Small intestine (tissue), 7 donors: ENCODE measurements around the gene SORT1. TPM values are rescaled to one million over a fixed set of nuclear protein-coding genes. Genes with fewer than 3 reads are reported as not detected.

Experiments
- DNase-seq, 2 donors: peaks; one replicate each; pipeline versions ENCODE4 v3.0.0 to v3.0.0-alpha.2; 2013
- FAIRE-seq: peaks from 2 replicates; lab custom pipeline; 2012; peaks lifted over from hg19 to GRCh38; lab: Jason Lieb, UNC
- H3K27ac ChIP-seq, 3 donors: one replicate each; pipeline ENCODE4 v1.5.1; 2013; ENCODE audit warnings: low read length in 2 of 3, mild to moderate bottlenecking in 2 of 3, control low read depth in 1 of 3, inconsistent platforms in 1 of 3, low read depth in 1 of 3, moderate library complexity in 1 of 3
- H3K27me3 ChIP-seq, 3 donors: one replicate each; pipeline ENCODE4 v1.6.1; 2013; ENCODE audit warnings: low read length in 3 of 3, inconsistent platforms in 1 of 3; ENCODE audit not compliant: control insufficient read depth in 3 of 3, insufficient read depth in 3 of 3
- H3K36me3 ChIP-seq, 3 donors: one replicate each; pipeline ENCODE4 v1.6.1; 2013; ENCODE audit warnings: low read length in 3 of 3, inconsistent platforms in 1 of 3, low read depth in 1 of 3, mild to moderate bottlenecking in 1 of 3, moderate library complexity in 1 of 3; ENCODE audit not compliant: control insufficient read depth in 3 of 3, insufficient read depth in 2 of 3
- H3K4me1 ChIP-seq, 3 donors: one replicate each; pipeline ENCODE4 v1.6.1; 2013; ENCODE audit warnings: low read length in 2 of 3, inconsistent platforms in 1 of 3, low read depth in 1 of 3, mild to moderate bottlenecking in 1 of 3, moderate library complexity in 1 of 3; ENCODE audit not compliant: control insufficient read depth in 3 of 3, insufficient read depth in 2 of 3
- H3K4me3 ChIP-seq, 3 donors: one replicate each; pipeline ENCODE4 v1.5.1; 2013; ENCODE audit warnings: low read length in 3 of 3, control low read depth in 1 of 3, inconsistent platforms in 1 of 3, low read depth in 1 of 3, mild to moderate bottlenecking in 1 of 3, moderate library complexity in 1 of 3
- H3K9me3 ChIP-seq, 2 donors: one replicate each; pipeline ENCODE4 v1.6.1; 2013; ENCODE audit warnings: low read depth in 1 of 2, low read length in 1 of 2; ENCODE audit not compliant: control insufficient read depth in 2 of 2, insufficient read depth in 1 of 2
- WGBS, 3 donors: extraction: QIAGEN DNeasy Blood & Tissue Kit; methylation state at CpG; one replicate each; pipeline ENCODE4 v1.1.7; 2013; 5-methylcytosine and 5-hydroxymethylcytosine counted together
- polyA plus RNA-seq, 4 donors: library from polyadenylated mRNA; stranded (reverse) in 3 of 4; unstranded in 1 of 4; fragments of 200-250 nt in 3 of 4; fragments of 120-200 nt in 1 of 4; gene quantifications; one replicate each; pipeline versions ENCODE4 v1.2.1 to v1.2.3, GENCODE V29; 2013
- donor health status: healthy with polysubstance abuse.
- donor health status: control.
- donor health status: control.
- donor health status: Bipolar disorder and iron deficiency.
- donor health status: healthy.

Gene SORT1
- polyA plus RNA-seq, 4 donors, result 7.0 to 51.5 (median 23.6) TPM

GRCh38 chr1:109389638-109390341 is 7.9 kb downstream of the SORT1 start:
- H3K4me1 ChIP-seq, result peaks cover 5 to 26% (median 9%) of the 10 kb centered on the region in 3 donors
- peaks cover 0 to under 1% of the 10 kb centered on the region in 2 donors for H3K9me3 ChIP-seq
- DNase-seq (no peak), FAIRE-seq (no peak)
- peak overlapping the region in 1 of 3 donors; percentile 16 for H3K27ac ChIP-seq
- no peaks in the 10 kb centered on the region for H3K27me3 ChIP-seq
- peaks cover 0 to 4% (median 0%) of the 10 kb centered on the region in 3 donors for H3K36me3 ChIP-seq
- WGBS, 3 donors, result 76 to 83% (median 77%) methylated on average over 5 of the region's 5 CpGs
- no peak overlapping the region for H3K4me3 ChIP-seq

GRCh38 chr1:109388884-109389637 is 8.7 kb downstream of the SORT1 start:
- WGBS, 3 donors, result 72 to 79% (median 76%) methylated on average over 7 of the region's 7 CpGs
- Histone ChIP-seq H3K4me1 (peaks cover 2 to 21% (median 9%) of the 10 kb centered on the region in 3 donors), H3K36me3 (peaks cover 0 to 4% (median 0%) of the 10 kb centered on the region in 3 donors), H3K9me3 (peaks cover 0 to 3% of the 10 kb centered on the region in 2 donors), H3K27me3 (no peaks in the 10 kb centered on the region), H3K4me3 (no peak overlapping the region), H3K27ac (peak overlapping the region in 1 of 3 donors; percentile 9)
- no peak for DNase-seq
- FAIRE-seq, result no peak

- no peak for DNase-seq
- Histone ChIP-seq H3K9me3 (peaks cover 0 to 3% of the 10 kb centered on the region in 2 donors), H3K4me3 (no peak overlapping the region), H3K27ac (no peak overlapping the region), H3K27me3 (no peaks in the 10 kb centered on the region), H3K36me3 (peaks cover 0 to 4% (median 0%) of the 10 kb centered on the region in 3 donors), H3K4me1 (peaks cover 2 to 14% (median 6%) of the 10 kb centered on the region in 3 donors)
- FAIRE-seq, result no peak
- 96 to 98% (median 98%) methylated on average over 5 of the region's 5 CpGs for WGBS, 3 donors
Observed at GRCh38 chr1:109388208-109388711, 9.5 kb downstream of the SORT1 start.

GRCh38 chr1:109386054-109386717 is 11.5 kb downstream of the SORT1 start:
- DNase-seq (no peak), FAIRE-seq (no peak)
- H3K9me3 ChIP-seq, result peaks cover 0 to 3% of the 10 kb centered on the region in 2 donors
- no peak overlapping the region for H3K27ac ChIP-seq
- H3K4me3 ChIP-seq, result no peak overlapping the region
- H3K27me3 ChIP-seq, result no peaks in the 10 kb centered on the region
- WGBS, 3 donors, result 87 to 92% (median 91%) methylated on average over 2 of the region's 2 CpGs
- peaks cover 0 to 4% (median 0%) of the 10 kb centered on the region in 3 donors for H3K36me3 ChIP-seq
- H3K4me1 ChIP-seq, result peaks cover 0 to 3% (median 0%) of the 10 kb centered on the region in 3 donors

- H3K4me1 ChIP-seq, result peaks cover 0 to 3% (median 0%) of the 10 kb centered on the region in 3 donors
- H3K27me3 ChIP-seq, result no peaks in the 10 kb centered on the region
- H3K4me3 ChIP-seq, result no peak overlapping the region
- FAIRE-seq (no peak), DNase-seq (no peak)
- H3K36me3 ChIP-seq, result peaks cover 0 to 4% (median 0%) of the 10 kb centered on the region in 3 donors
- H3K9me3 ChIP-seq, result peaks cover 0 to 3% of the 10 kb centered on the region in 2 donors
- WGBS, 3 donors, result 72 to 77% (median 77%) methylated on average over 2 of the region's 2 CpGs
- H3K27ac ChIP-seq, result no peak overlapping the region
Observed at GRCh38 chr1:109385417-109385816, 12.3 kb downstream of the SORT1 start.

GRCh38 chr1:109383854-109384253 is 13.9 kb downstream of the SORT1 start:
- whole genome bisulfite sequencing, 3 donors, result 90 to 94% (median 93%) methylated on average over 7 of the region's 7 CpGs
- DNase-seq, result no peak
- H3K27me3 ChIP-seq, result no peaks in the 10 kb centered on the region
- peaks cover 0 to 3% (median 0%) of the 10 kb centered on the region in 3 donors for H3K4me1 ChIP-seq
- no peak overlapping the region for H3K4me3 ChIP-seq
- H3K9me3 ChIP-seq, result peaks cover 0 to 3% of the 10 kb centered on the region in 2 donors
- no peak for FAIRE-seq
- no peak overlapping the region for H3K27ac ChIP-seq
- H3K36me3 ChIP-seq, result peaks cover 0 to 2% (median 0%) of the 10 kb centered on the region in 3 donors

GRCh38 chr1:109383087-109383779 is 14.5 kb downstream of the SORT1 start:
- FAIRE-seq, result no peak
- Histone ChIP-seq H3K9me3 (peaks cover 0 to 3% of the 10 kb centered on the region in 2 donors), H3K36me3 (peaks cover 0 to 2% (median 0%) of the 10 kb centered on the region in 3 donors), H3K27me3 (no peaks in the 10 kb centered on the region), H3K27ac (no peak overlapping the region), H3K4me3 (no peak overlapping the region), H3K4me1 (peaks cover 0 to 3% (median 0%) of the 10 kb centered on the region in 3 donors)
- WGBS, 3 donors, result 67 to 73% (median 70%) methylated on average over 2 of the region's 2 CpGs
- no peak for DNase-seq
